Panc1 (cell line): ENCODE data around the gene C19orf47.

Experiments used
- CTCF ChIP-seq: fragments of 450-650 bp; IDR thresholded peaks from 2 replicates; pipeline ENCODE4 v1.5.1; 2017; ENCODE audit warnings: mild to moderate bottlenecking
- POLR2AphosphoS5 ChIP-seq: IDR thresholded peaks from 2 replicates; pipeline ENCODE4 v1.6.1; 2012; ENCODE audit warnings: mild to moderate bottlenecking, low read depth, low read length, moderate library complexity

- no peak for TF ChIP-seq CTCF
- no peak for TF ChIP-seq POLR2AphosphoS5
Observed at GRCh38 chr19:40376286-40376862, 28.2 kb upstream of the C19orf47 start.
